ENCODE data around the gene SHROOM3.

The SHROOM3 gene

DNA sequence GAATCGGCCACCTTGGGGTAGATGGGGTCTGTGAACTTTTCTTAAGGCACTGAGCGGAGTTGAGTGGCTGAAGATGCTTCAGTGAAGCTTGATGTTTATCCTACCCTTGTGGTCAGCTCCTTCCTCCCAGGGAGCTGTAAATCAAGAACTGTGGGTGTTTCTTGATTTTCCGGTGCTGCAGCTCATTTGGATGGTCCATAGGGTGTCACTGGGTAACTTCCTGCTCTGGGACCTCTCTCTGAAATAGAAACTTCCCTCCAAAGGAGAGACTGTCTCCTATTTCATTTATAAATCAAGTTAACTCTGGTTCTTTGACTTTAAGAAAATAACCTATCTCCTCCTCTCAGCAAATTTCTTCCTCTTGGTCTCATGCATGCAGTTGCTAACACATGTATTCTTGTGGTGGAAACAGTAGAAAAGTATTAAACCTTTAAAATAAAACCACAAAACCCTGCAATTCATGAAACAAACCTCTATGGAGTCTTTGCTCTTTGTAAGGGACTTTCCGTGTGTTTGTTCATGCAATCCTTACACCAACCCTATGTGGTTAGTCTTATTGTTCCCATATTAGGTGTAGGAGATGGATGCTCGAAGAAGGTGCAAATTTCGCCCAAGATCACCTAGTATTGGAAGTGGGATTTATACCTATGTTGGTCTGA is 110.3 kb downstream of the SHROOM3 start:
- no peak for DNase-seq

DNA sequence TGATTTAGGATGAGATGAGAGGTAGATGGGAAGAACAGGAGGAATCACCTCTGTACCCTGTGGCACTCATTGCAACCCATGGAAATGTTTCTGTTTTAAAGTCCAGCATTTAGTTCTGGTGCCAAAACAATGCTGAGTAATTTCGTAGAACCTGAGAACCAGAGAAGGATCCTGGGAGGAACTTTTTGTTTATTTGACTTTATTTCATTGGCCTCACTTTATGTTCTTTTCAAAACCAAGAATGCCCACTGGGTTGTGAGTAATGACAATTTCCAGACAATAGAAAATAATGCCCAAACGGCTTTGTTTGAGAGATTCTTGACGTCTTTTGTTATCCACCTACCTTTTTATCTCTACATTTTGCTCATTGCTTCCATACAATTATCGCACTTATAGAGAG is 111.3 kb downstream of the SHROOM3 start:
- DNase-seq = no peak

DNA sequence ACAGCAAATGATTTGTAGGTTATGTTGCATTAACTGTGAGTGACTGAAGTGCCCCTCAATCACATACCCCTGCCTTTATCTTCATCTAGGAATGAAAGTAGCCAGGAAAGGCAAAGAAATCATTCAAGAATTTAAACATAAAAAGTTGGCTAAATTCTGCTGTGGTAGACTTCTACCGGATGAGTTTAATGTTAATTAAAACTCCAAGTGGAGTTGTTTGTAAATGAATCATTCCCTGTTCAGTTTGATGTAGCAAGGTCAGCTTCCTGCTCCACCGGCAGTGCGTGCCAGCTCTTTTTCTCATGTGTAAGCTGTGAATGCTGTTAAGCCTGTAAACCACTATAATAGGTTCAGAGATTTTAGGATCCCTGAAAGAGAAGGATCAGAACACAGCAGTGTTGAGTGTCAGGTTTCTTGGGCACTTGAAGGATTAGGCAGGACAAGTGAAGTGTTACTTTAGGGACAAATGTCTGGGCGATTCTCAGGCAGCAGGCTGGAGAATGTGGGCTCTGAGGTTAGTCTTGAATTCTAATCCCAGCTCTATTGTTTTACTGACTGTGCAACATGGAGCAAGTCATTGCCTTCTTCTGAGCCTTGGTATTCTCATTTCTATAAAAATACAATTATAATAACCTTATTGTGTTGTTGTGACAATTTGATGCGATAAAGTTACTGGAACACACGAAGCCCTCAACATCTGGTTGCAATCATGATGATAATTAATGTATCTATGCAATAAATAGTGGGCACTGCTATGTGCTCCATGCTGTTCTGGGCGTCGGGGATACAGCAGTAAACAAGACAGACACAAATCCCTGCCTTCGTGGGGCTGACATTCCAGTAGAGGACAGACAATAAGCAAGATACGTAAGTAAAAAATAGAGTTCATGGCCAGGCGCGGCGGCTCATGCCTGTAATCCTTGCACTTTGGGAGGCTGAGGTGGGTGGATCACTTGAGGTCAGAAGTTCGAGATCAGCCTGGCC is 112.0 kb downstream of the SHROOM3 start:
- DNase-seq = no peak

DNA sequence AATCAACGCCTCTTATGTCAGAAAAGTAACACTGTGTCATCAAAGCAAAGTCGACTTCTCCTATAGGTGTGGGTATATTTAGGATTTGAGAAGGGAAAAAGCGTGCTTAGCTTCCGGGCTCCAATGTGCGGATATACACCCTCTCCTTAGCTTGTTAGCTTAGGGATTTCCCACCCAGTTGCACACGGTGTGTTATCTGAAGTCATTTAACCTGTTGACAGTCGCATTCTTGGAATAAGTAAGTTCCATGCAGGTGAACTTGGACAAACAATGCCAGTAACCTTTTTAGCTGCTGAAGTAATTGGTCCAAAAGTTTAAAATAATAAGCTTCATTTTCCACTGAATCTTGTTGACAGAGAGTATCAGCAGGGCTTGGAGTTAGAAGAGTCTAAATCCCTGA is 113.7 kb downstream of the SHROOM3 start:
- no peak for DNase-seq

DNA sequence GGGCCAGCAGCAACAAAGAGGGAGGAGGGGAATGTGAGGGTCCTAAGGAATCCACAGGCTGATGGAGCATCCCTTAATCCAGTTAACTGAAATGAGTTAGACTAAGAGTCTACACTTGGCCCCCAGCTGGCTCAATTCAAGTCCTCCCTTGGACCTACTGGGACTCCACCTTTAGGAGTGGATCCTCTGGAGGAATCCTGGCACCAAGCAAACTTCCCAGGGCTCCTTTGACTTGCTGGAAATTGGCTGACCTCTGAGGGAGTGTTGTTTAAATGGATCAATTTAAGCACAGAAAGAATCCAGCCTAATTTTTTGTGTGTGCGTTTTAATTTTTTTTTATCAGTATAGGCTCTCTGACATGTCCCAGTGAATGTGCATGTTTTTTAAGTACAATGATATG is 114.7 kb downstream of the SHROOM3 start:
- DNase-seq = no peak

DNA sequence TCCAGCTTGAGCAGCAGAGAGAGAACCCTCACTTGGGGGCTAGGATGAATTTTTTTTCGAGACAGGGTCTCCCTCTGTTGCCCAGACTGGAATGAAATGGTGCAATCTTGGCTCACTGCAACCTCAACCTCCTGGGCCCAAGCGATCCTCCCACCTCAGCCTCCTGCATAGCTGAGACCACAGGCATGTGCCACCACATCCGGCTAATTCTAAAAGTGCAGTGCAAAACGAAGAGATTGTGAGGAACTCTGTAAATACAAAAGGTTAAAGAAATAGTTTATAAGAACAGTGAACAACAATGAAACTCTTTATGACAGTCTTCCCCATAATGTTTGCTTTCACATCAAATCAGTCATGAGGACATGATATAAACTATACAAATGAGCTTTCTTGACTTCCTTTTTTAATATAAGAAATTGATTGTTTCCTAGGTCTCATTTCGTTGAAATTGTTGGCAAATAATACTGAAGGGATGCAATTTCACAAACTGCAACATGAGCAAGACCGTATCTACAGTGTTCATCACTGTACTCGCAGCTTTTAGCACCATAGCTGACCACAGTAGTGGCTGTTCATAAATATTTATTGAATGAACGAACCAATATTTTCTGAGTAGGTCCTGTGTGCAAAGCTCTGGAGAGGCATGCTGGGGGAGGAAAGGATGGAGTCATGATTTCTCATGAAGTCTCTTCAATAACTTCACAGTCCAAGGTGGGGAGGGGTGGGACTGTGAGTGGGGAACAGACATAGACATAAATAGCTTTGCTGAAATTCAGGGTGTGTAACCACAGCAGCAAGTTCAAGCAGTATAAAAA is 116.1 kb downstream of the SHROOM3 start:
- DNase-seq = no peak

DNA sequence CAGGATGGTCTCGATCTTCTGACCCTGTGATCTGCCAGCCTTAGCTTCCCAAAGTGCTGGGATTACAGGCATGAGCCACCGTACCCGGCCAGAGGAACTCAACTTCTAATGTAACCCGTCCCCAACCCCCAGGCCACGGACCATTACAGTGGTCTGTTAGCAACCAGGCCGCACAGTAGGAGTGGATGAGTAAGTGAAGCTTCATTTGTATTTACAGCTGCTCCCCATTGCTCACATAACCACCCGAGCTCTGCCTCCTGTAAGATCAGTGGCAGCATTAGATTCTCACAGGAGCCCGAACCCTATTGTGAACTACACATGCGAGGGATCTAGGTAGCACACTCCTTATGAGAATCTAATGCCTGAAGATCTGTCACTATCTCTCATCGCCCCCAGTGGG is 119.6 kb downstream of the SHROOM3 start:
- no peak for DNase-seq

DNA sequence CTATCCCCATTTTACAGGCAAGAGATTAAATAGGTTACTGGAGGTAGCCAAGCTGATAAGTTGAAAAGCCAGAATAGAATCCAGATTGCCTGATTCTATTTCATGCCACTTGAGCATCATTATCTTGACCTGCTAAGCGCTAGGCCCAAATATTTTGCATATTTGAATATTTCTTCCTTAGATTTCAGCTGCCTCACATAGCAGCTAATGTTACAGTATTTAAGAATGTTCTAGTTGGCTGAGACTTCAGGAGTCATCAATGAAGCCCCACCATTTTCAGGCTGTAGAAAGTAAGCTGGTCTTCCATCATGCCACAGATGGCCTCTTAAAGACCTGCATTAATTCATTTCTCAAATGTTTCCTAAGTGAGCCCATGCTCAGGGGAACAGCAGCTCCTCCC is 121.4 kb downstream of the SHROOM3 start:
- no peak for DNase-seq

DNA sequence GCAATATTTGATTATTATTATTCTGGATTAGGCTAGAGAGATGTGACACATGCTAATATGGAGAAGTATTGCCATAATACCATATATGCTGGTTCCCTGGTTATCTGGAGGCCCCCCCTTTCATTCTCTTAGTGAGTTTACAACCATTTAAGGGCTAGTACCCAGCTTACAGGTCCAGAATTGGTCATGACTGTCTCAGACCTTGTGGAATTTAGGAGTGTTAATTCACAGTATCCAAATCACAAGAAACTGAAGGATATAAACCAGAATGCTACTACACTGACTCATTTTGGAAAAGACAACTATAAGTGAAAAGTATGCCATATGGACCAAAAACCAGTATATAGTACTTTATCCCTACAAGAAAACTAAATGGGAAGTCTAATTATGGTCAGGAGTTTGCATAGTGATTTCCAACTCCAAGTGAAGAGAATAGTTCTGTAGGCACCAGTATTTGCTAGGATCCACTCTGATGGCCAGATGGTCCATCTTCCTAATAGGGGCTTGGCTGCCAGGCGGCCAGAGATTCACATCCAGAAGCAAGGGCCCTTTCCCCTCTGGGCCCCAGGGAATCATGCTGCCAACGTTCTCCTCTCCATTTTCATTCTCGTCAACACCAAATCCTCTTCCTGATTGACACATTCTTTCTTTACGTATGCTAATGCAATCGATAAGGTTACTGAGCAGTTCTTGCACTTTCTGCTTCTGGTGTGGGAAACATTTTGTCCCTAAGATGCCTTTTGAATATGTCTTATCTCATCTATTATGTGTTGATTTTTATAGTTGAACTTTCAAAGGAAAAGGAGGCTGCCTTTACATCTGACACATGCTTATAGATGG is 123.6 kb downstream of the SHROOM3 start:
- DNase-seq = no peak

DNA sequence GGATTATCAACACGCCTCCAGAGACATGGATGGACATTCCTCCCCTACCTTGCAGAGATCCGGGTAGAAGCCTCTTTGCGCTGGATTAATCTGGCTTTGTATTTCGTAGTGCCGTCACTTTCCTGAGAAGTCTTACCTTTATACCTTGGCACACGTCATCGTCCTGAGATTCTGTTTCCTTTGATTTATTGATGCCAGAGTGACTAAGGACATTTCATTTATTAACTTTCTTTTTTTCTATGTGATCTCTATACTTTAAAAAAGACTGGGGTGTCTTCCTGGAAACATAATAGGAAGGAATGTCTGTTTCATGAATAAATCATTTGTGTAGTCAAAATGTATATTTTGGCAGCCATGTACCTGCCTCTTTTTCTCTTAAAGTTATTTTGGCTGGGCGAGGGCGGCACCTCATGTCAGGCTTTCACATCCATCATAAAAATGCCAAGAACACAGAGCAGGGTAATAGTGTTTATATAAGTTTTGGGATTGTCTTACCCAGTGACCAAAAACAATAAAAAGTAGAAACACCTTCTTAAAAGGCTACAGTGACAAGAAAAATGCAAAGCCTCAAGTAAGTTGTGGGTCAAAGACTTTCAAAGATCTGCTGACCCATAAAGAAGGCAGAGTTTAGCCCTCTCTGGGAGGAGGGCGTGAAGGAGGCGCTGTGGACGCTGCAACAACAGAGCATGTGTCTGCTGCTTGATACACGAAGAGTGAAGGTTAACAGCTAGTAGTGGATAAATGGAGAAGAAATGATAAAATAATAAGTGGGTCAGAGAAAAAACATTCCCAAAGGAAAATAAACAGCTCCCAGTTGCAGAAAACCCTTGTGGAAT is 124.4 kb downstream of the SHROOM3 start:
- DNase-seq = no peak

DNA sequence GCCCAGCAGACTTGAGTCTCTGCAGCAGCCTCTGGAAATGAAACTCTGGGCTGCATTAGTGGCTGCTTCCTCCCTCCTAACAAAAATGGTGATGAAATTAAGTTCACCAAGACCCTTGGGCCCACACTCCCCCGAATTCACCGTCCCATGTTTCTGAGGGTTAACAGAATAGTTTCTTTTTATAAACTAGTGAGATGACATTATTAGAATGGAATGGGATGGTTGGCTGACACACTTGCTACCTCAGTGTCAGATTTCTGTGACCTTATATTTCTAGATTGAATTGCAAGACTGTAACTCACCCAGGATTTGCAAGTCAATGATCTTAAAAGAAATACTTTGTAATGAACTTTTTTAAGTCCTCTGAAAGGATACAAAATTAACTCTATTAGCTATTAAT is 127.1 kb downstream of the SHROOM3 start:
- no peak for DNase-seq

DNA sequence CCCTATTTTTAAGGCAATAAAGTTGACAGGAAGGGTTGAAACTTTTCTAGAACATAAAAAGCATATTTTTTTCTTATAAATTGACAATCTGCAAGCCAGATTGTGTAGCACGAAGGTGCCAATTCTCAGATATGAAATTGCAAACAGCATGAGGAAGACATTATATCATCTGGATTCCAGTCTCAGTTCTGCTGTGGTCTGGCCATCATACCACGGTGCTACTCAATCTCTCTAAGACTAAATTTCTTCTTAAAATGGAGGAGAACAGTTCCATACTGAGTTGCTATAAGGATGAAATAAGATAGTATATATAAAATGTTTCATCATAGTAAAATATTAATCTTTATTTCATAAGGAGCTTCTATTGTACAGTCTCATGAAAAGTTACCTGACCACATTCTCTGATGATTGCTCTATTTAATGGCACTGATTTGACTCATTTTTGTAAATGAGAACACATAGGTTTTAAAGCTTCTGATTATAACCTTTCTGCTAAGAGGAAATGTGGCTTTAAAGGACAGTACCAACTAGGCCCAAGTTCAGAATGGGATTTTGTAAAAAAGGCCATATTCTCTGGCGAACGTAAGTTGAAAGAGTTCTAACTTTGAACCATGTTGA is 127.9 kb downstream of the SHROOM3 start:
- DNase-seq = no peak

DNA sequence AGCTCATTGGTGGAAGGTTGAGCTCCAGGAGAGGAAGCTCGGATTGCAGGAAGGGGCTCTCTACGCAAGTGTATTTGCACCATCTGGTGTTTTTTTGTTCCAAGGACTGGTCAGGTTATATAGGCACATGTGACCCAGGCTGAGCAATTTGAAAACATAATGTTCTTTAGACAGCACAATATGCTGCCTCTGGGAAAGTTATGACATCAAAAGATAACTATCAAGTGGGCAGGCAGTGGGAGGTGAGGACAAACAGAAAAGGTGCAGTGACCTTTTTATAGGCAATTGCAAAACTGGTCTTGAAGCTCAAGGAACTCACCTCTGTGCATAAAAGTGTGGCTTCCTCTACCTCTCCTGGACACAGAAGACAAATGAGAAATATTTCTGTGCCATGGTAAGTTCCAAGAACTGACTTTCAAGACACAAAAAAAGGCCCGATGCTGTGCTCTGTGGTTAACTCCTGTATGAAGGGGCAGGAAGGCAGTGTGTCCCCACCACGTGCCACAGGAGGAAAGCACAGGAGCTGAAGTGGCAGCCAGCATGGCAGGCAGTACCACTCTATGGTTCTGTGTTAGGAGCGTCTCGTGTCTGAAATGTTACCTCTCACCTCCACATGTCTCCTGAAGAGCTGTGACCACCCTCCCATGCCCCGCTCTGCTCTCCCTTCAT is 128.6 kb downstream of the SHROOM3 start:
- no peak for DNase-seq

DNA sequence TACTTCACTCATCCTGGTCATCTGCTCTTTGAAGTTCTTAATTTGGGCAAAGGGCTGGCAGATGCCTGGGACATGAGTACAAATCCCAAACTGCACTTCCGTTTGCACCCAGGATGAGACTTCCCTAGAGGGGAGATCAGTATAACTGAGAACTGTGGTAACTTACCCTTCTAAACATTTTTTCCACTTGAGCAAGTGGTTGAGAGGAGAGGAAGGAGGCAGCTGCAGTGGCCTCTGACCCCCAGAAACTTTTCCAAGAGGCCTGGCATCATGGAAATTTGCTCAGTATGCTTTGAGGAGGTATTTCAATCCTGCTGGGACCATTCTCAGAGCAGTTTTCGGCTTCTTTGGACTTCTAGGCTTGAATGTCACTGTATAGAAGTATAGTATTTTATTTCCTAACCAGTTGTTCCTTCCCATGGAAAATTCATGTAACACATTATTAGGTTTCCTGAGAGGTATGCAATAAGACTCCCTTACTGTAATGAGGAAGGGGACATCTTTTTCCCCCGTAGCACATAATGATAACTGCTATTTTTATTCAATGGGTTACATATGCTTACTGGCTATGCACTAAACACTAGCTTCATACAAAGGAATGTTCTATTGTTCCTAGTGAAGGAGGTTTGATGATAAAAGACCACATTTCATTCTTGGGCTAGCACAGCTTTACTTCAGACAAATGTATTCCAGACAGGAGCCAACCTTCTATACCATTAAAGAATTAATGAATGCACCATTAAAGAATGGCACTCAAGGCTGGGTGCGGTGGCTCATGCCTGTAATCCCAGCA is 129.3 kb downstream of the SHROOM3 start:
- no peak for DNase-seq

DNA sequence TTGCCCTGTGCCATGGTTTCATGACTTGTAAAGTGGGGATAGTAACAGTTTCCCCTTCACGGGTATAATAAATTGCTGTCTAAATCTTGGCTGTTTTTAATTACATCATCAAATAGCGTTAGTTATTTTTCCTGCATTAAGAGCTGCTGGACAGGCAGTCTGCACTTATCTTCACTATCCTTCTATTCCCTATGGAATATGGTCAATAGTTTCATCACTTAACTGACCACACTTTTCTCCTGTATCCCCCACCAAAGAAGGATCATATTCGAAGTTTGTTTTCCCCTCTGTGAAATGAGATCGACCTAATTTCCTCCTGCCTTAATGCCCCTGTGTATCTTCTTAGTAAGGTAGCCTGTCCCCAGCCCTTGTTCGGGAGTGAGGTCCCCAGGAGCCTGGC is 133.2 kb downstream of the SHROOM3 start:
- no peak for DNase-seq

DNA sequence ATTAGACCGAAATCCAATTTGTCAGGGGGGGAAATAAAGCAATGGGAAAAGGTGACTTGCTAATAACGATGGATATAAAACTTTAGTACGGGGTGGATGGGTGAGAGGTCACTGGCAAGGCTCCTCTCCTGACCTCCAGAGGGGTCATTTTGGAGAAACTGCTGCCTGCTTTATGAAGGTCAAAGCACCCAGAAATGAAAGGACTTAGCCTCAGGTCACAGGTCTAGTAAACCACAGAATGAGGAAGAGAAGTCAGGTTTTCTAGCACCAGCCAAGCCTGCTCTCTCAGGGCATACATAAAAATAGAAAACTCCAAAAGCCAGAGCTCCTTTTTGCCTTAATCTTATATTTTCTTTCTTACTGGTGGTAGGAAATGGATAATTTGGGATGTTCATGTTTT is 134.2 kb downstream of the SHROOM3 start:
- DNase-seq = no peak

DNA sequence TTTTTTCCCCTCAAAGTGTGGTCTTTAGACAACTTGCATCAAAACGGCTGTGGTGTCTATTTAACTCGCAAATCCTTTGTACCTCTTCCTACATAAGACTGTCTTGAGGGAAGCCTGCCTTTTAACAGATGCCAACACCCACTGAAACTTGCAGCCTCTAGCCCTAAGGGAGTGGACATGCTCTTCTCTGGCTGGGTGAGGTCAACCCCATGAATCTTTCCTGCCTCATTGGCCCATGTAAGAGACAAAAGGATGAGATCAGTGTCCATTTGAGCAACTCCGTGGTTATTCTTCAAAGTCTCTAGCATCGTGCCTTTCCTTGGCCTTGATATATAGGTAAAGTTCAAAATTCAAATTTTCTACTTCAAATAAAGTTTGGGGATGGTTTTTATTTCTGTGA is 134.7 kb downstream of the SHROOM3 start:
- no peak for DNase-seq

DNA sequence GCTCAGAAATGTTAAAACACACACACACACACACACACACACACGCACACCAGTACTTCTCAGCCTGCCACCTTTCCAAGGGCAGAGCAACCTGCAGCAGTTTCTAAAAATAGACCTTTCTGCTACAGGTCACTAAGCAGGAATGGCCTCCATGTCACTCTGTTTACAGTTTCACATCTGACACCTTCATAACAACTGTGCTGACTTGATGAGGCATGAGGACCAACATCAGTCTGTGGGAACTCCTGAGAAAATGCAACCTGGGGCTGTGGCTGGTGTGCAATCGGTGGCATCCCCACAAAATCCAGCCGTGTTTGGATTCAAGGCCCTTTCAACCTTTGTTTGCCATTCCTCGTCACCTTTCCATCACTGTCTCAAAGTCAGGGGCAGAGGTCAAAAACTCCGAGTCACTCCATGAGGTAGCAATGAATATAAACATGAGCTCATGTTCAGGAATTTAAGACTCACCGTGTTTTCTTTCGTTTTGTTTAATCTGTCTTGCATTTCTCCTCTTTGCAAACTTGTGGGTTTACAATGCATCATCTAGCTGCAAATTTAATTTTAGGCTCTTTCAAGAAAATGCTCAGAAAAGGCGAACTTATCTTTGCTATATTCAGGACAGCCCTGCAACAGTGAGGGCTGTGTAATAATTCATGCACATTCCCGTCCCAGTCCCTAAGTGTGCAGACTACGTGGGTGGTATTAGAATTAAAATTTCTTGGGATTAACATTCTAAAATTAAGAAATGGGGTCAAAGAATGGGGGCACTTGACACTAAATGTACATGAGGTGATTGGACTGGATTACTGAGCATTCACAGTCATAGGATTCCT is 135.3 kb downstream of the SHROOM3 start:
- no peak for DNase-seq

DNA sequence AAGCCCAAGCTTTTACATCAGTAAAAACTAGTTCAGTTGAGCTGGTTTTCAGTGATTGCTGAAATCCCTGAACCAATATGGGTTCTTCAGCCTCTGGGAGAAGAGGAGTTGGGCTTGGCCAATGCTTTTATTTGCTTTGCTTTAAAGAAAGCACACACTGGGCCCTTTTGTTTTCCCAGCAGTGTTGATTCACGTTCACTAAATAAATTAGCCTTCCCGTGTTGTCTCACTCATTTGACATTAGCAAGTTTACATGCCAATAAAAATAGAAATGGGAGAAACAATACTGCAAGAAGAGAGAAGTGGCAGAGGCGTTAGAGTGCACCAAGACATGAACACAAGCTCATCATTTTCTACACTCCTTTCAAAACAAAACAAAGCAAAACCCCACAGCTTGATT is 136.2 kb downstream of the SHROOM3 start:
- DNase-seq = no peak

All from activated T-cell treated with anti-CD3 and anti-CD28 coated beads, Interleukin-2, amount 50 U/mL, for 1 hour (primary cell).